Activated CD8-positive, alpha-beta T cell treated with anti-CD3 and anti-CD28 coated beads, Interleukin-2, amount 10 ng/mL, durations not matched to agents 7 days and 5 days (primary cell): ENCODE results near the gene SLC25A26. TPM values are rescaled to one million over a fixed set of nuclear protein-coding genes. Genes with fewer than 3 reads are reported as not detected.
"Not testable (repeated sequence)": the region's sequence is repeated elsewhere in the genome, so short reads cannot be mapped to it uniquely, and the experiment has no call there.

ENCODE experiments used
- ATAC-seq: fragments of 150-1000 bp; cut with Tn5 transposase; one replicate; pipeline ENCODE4 v1.10.0; 2021; ENCODE audit warnings: moderate library complexity
- CTCF ChIA-PET: fragments of 350-600 bp; sonication (Branson Sonifier 250); formaldehyde crosslinking; loops from one replicate; lab custom pipeline; 2021; ENCODE audit warnings: antibody characterized with exemption; lab: Charles Lee
- POLR2A ChIA-PET: fragments of 350-600 bp; sonication (Branson Sonifier 250); formaldehyde crosslinking; loops from one replicate; lab custom pipeline; 2021; ENCODE audit warnings: antibody characterized with exemption; lab: Charles Lee
- DNase-seq: peaks from one replicate; pipeline ENCODE4 v3.0.0-alpha.2; 2020
- H3K27ac Mint-ChIP-seq: one replicate; pipeline ENCODE4 v1.8.0; 2021; ENCODE audit warnings: mild to moderate bottlenecking, mixed read lengths
- H3K27me3 Mint-ChIP-seq: one replicate; pipeline ENCODE4 v1.8.0; 2021; ENCODE audit warnings: low read depth, mixed read lengths
- H3K36me3 Mint-ChIP-seq: one replicate; pipeline ENCODE4 v1.8.0; 2021; ENCODE audit warnings: low read depth, mixed read lengths
- H3K4me1 Mint-ChIP-seq: one replicate; pipeline ENCODE4 v1.8.0; 2021; ENCODE audit warnings: low read depth, mixed read lengths
- H3K4me3 Mint-ChIP-seq: one replicate; pipeline ENCODE4 v1.8.0; 2021; ENCODE audit warnings: mild to moderate bottlenecking, mixed read lengths
- H3K9me3 Mint-ChIP-seq: one replicate; pipeline ENCODE4 v1.8.0; 2022; ENCODE audit warnings: mixed read lengths; ENCODE audit not compliant: insufficient read depth
- total RNA-seq, 2 experiments: library from RNA; stranded (reverse); gene quantifications; one replicate each; pipeline ENCODE4 v1.2.3, GENCODE V29; 2021

Gene SLC25A26
- total RNA-seq, 2 experiments from 2014 or later = 14.2 to 14.3 TPM

DNA sequence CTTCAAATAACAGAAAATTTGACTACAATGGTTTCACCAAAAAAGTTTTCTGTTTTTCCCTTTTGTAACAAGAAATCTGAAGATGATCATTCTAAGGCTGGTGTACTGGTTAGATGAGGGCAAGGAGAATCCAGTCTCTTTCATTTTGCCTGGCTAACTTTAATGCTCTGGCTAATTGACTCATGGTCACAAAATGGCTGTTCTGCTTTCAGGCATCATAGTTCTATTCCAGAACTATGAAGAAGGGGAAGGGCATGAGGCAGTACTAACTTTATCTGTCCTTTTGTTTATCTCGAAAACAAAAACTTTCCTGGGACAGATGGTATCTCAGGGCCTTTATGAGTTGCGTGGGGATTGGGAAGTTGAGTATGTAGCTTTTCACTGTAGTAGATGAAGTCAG is 50.4 kb downstream of the SLC25A26 start:
- ChIA-PET CTCF (interaction anchor here (1.1 kb wide), 1 partner anchor 545 kb away, joined by 3 read pairs; no protein-coding TSS in a partner anchor), POLR2A (no interaction called here)
- no peaks in the 10 kb centered on the region for H3K27me3 Mint-ChIP-seq
- ATAC-seq (no peak), DNase-seq (no peak)
- H3K36me3 Mint-ChIP-seq = peaks cover 11% of the 10 kb centered on the region
- H3K4me3 Mint-ChIP-seq = no peak overlapping the region
- no peak overlapping the region for H3K27ac Mint-ChIP-seq
- no peaks in the 10 kb centered on the region for H3K4me1 Mint-ChIP-seq
- no peaks in the 10 kb centered on the region for H3K9me3 Mint-ChIP-seq

DNA sequence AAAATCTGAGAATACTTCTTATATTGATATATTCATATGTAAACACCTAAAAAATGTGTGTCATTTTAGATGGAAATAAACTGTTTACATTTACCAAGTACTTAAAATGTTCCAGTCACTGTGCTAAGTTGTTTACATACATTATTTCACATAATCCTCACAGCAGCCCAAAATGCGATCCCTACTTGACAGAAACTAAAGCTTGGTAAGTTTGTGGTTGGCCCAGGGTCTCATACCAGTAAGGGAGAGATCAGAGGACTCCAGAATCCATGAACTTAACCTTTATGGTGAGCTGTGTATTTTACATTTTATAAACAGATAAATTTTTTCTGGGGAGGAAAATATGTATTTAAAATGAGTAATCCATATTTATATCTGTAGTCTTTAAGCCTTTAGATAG is 51.2 kb downstream of the SLC25A26 start:
- Mint-ChIP-seq H3K27ac (no peak overlapping the region), H3K36me3 (peaks cover 11% of the 10 kb centered on the region), H3K9me3 (no peaks in the 10 kb centered on the region), H3K4me1 (no peaks in the 10 kb centered on the region), H3K4me3 (no peak overlapping the region), H3K27me3 (no peaks in the 10 kb centered on the region)
- CTCF ChIA-PET = interaction anchor here (1.1 kb wide), 1 partner anchor 135 kb away, joined by 4 read pairs; no protein-coding TSS in a partner anchor
- ATAC-seq (no peak), DNase-seq (no peak)
- POLR2A ChIA-PET = no interaction called here

DNA sequence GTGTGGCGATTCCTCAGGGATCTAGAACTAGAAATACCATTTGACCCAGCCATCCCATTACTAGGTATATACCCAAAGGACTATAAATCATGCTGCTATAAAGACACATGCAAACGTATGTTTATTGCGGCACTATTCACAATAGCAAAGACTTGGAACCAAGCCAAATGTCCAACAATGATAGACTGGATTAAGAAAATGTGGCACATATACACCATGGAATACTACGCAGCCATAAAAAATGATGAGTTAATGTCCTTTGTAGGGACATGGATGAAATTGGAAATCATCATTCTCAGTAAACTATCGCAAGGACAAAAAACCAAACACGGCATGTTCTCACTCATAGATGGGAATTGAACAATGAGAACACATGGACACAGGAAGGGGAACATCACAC is 54.0 kb downstream of the SLC25A26 start:
- DNase-seq, H3K27ac Mint-ChIP-seq, H3K27me3 Mint-ChIP-seq, H3K9me3 Mint-ChIP-seq, POLR2A ChIA-PET, ATAC-seq, CTCF ChIA-PET, H3K4me3 Mint-ChIP-seq: not testable (repeated sequence)
- peaks cover 11% of the 10 kb centered on the region for H3K4me1 Mint-ChIP-seq
- peaks cover 13% of the 10 kb centered on the region for H3K36me3 Mint-ChIP-seq

DNA sequence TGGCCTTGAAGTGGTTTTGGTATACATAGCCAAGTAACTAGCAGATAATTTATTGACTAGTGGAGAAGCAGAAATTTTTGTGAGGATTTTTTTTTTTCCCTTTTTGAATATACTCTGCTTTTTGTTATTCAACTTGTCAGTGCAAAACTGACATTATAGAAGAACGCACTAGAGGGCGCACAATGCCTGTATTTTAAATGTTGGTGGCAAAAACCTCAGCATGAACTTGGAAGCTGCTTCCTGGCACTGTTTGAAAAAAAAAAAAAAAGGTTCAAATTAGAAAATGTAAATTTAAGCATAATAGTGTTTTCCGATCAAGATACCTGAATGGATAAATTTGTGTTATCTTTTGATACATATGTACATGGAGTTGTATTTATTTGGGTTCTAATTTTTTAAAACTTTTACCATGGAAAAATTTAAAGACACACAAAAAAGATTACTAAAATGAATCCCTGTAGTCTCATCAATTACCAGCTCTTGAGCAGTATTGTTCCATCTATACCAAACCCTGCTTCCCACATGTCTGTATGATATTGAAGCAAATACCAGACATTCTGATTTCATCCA is 56.0 kb downstream of the SLC25A26 start:
- no peak overlapping the region for H3K4me3 Mint-ChIP-seq
- no peak overlapping the region for H3K27ac Mint-ChIP-seq
- H3K36me3 Mint-ChIP-seq = peaks cover 13% of the 10 kb centered on the region
- no peaks in the 10 kb centered on the region for H3K27me3 Mint-ChIP-seq
- H3K4me1 Mint-ChIP-seq = peaks cover 16% of the 10 kb centered on the region
- POLR2A ChIA-PET = interaction anchor here (0.6 kb wide), 1 partner anchor 225 kb away, joined by 4 read pairs; no protein-coding TSS in a partner anchor
- no peak for ATAC-seq
- no peaks in the 10 kb centered on the region for H3K9me3 Mint-ChIP-seq
- CTCF ChIA-PET = interaction anchor here (0.6 to 3.5 kb wide), 21 partner anchors 9 to 545 kb away, joined by 3 to 25 read pairs (median 3); no protein-coding TSS in a partner anchor
- peak; percentile 74 for DNase-seq

DNA sequence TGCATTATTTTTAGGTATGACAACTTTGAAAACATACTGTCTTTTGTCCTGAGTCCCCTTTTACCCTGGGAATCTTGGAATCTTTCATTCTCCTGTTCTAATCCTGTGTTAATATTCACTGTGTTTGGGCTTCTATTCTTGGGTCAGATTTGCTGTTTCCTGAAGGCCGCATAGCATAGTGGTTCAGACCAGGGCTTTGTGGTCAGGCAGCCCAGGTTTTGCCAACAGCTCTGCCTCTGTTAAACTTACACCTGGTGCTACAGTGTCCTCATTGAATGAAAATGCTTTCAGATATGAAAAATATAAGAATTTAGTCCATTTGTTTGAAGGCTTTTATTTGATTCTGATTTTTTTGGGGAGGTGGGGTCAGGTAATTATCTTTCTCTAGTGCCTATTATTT is 58.4 kb downstream of the SLC25A26 start:
- Mint-ChIP-seq H3K4me3 (no peak overlapping the region), H3K27me3 (no peaks in the 10 kb centered on the region), H3K9me3 (no peaks in the 10 kb centered on the region), H3K36me3 (peaks cover 4% of the 10 kb centered on the region), H3K27ac (no peak overlapping the region), H3K4me1 (peaks cover 16% of the 10 kb centered on the region)
- CTCF ChIA-PET = interaction anchor here (0.6 to 3.5 kb wide), 10 partner anchors 24 to 543 kb away, joined by 3 to 25 read pairs (median 5); no protein-coding TSS in a partner anchor
- no peak for ATAC-seq
- no peak for DNase-seq
- POLR2A ChIA-PET = interaction anchor here (1.1 to 1.3 kb wide), 2 partner anchors 24 to 96 kb away, joined by 3 read pairs; no protein-coding TSS in a partner anchor

DNA sequence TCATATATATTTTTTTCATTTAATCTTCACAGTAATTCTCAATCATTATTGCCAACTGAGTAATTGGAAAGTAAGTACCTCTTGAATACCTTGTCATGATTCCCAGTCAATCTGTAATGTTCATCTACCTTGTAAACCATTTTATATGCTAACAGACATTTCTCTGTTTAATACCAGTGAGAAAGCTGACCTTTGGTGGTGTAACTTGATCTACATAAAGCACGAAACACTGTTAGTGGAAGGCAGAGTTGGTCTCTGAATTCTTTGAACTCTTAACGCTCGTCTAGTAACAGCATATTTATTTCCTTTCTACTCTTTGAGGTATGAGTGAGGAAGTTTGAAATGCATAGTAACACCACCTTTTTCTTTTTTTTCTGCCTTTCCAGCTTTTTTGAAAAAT is 59.5 kb downstream of the SLC25A26 start:
- Mint-ChIP-seq H3K27ac (peak overlapping the region; percentile 45), H3K27me3 (no peaks in the 10 kb centered on the region), H3K9me3 (no peaks in the 10 kb centered on the region), H3K4me1 (peaks cover 16% of the 10 kb centered on the region), H3K36me3 (peaks cover 4% of the 10 kb centered on the region), H3K4me3 (no peak overlapping the region)
- DNase-seq (no peak), ATAC-seq (no peak)
- ChIA-PET POLR2A (no interaction called here), CTCF (interaction anchor here (0.6 to 2.9 kb wide), 3 partner anchors 92 to 542 kb away, joined by 4 to 10 read pairs (median 7); no protein-coding TSS in a partner anchor)

DNA sequence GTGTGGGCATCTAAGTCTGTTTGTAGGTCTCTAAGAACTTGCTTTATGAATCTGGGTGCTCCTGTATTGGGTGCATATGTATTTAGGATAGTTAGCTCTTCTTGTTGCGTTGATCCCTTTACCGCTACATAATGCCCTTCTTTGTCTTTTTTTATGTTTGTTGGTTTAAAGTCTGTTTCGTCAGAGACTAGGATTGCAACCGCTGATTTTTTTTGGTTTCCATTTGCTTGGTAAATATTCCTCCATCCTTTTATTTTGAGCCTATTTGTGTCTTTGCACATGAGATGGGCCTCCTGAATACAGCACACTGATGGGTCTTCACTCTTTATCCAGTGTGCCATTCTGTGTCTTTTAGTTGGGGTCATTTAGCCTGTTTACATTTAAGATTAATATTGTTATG is 71.1 kb downstream of the SLC25A26 start:
- H3K9me3 Mint-ChIP-seq, H3K4me3 Mint-ChIP-seq, H3K36me3 Mint-ChIP-seq, H3K27me3 Mint-ChIP-seq, DNase-seq, H3K27ac Mint-ChIP-seq, H3K4me1 Mint-ChIP-seq, POLR2A ChIA-PET, ATAC-seq: not testable (repeated sequence)
- CTCF ChIA-PET = interaction anchor here (0.9 kb wide), 1 partner anchor 116 kb away, joined by 3 read pairs; no protein-coding TSS in a partner anchor

DNA sequence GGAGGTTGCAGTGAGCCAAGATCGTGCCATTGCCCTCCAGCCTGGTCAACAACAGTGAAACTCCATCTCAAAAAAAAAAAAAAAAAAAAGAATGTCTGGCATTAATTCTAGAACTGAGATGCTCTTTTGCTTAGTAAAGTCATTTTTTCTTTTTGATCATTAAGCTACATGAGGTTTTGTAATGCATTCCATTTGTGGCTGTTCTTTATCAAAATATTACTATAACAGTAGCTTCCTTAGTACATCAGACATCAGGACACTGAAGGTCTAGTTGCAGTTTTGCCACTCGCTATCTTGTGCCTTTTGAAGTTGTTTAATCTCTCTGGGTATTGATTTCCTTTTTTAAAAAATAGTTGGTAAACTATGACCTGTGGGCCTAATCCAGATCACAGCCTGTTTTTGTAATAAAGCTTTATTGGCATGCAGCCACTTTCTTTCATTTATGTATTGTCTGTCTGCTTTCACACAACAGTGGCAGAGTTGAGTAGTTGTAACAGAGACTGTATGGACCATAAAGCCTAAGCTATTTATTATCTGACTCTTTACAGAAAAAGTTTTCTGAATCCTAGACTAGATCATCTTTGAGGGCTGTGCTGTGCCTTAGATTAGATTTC is 76.6 kb downstream of the SLC25A26 start:
- ChIA-PET CTCF (interaction anchor here (0.7 to 2.2 kb wide), 7 partner anchors 20 to 525 kb away, joined by 3 to 9 read pairs (median 3); no protein-coding TSS in a partner anchor), POLR2A (no interaction called here)
- Mint-ChIP-seq H3K36me3 (peaks cover 10% of the 10 kb centered on the region), H3K4me3 (no peak overlapping the region), H3K27ac (peak overlapping the region; percentile 26), H3K4me1 (peaks cover 27% of the 10 kb centered on the region), H3K9me3 (no peaks in the 10 kb centered on the region), H3K27me3 (no peaks in the 10 kb centered on the region)
- ATAC-seq (no peak), DNase-seq (no peak)

DNA sequence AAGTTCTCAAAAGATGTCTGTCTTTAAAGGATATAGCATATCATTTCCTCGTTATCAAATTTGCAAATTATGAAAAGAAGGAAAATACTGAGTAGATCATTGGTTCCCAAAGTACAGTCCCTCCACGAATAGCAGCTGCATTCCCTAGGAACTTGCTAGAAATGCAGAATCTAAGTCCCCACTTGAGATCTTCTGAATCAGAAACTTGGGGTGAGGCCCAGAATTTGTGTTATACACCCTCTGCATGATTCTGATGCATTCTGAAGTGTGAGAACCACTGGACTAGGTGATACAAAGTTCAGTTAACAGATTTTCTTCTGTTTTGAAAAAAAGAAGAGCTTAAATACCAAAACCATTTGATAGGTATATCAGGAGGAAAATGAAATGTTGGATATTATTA is 77.1 kb downstream of the SLC25A26 start:
- ATAC-seq (no peak), DNase-seq (no peak)
- Mint-ChIP-seq H3K27ac (peak overlapping the region; percentile 26), H3K36me3 (peaks cover 14% of the 10 kb centered on the region), H3K9me3 (no peaks in the 10 kb centered on the region), H3K27me3 (no peaks in the 10 kb centered on the region), H3K4me1 (peaks cover 32% of the 10 kb centered on the region), H3K4me3 (no peak overlapping the region)
- POLR2A ChIA-PET = no interaction called here
- CTCF ChIA-PET = interaction anchor here (1.2 to 2.2 kb wide), 6 partner anchors 20 to 525 kb away, joined by 3 to 9 read pairs (median 4); no protein-coding TSS in a partner anchor

DNA sequence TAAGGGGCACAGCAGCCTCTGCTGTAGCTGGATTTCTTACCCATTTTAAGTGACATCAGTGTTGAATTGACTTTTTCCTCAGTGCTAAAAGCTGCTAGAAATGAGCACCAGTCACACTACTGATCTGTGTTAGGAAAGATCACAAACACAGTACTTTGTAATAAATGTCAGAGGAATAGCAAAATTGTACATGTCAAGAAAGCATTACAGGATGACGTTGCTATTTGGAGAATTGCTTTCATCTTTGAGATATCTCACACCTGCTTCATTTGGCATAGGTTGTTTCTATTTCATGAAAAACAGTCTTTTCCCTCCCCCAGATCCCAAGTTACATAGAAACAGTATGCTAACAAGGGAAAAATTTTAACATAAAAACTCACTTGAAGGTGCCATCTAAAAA is 77.8 kb downstream of the SLC25A26 start:
- no peaks in the 10 kb centered on the region for H3K9me3 Mint-ChIP-seq
- DNase-seq = no peak
- H3K27me3 Mint-ChIP-seq = no peaks in the 10 kb centered on the region
- ChIA-PET CTCF (interaction anchor here (1.3 to 1.5 kb wide), 3 partner anchors 20 to 110 kb away, joined by 3 read pairs; no protein-coding TSS in a partner anchor), POLR2A (no interaction called here)
- no peak overlapping the region for H3K27ac Mint-ChIP-seq
- H3K4me3 Mint-ChIP-seq = no peak overlapping the region
- no peak for ATAC-seq
- peaks cover 14% of the 10 kb centered on the region for H3K36me3 Mint-ChIP-seq
- H3K4me1 Mint-ChIP-seq = peaks cover 39% of the 10 kb centered on the region

DNA sequence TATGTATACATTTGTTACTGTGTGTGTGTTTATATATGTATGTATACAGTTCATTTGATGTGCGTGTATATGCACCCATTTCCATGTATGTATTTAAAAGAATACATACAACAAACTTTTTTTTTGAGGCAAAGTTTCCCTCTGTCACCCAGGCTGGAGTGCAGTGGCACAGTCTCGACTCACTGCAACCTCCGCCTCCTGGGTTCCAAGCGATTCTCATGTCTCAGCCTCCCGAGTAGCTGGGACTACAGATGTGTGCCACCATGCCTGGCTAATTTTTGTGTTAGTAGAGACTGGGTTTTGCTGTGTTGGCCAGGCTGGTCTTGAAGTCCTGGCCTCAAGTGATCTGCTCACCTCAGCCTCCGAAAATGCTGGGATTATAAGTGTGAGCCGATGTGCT is 78.3 kb downstream of the SLC25A26 start:
- DNase-seq, H3K27me3 Mint-ChIP-seq, H3K27ac Mint-ChIP-seq, POLR2A ChIA-PET, ATAC-seq, H3K9me3 Mint-ChIP-seq, H3K4me3 Mint-ChIP-seq: not testable (repeated sequence)
- Mint-ChIP-seq H3K4me1 (peaks cover 44% of the 10 kb centered on the region), H3K36me3 (peaks cover 14% of the 10 kb centered on the region)
- CTCF ChIA-PET = interaction anchor here (0.7 to 1.4 kb wide), 2 partner anchors 22 to 612 kb away, joined by 3 read pairs; no protein-coding TSS in a partner anchor

DNA sequence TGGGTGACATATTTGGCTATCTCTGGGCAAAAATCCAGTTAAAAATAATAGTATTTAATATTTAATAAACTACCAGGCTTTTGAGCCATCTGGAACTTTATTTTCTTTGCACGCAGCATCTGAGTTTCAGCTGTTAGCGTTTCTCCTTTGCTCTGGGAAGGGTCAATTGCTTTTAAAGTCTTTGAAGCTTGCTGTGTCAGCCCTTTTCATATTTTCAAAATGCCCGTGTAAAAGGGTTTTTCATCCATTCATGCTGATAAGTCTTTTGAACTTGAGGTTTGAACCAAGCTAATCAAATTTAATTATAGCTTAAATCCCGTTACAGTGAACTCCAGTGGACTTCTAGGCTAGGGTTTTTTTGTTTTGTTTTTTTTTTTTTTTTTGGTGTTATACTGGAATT is 79.1 kb downstream of the SLC25A26 start:
- no peaks in the 10 kb centered on the region for H3K27me3 Mint-ChIP-seq
- ATAC-seq = no peak
- H3K9me3 Mint-ChIP-seq = no peaks in the 10 kb centered on the region
- peaks cover 51% of the 10 kb centered on the region for H3K4me1 Mint-ChIP-seq
- no peak overlapping the region for H3K27ac Mint-ChIP-seq
- no peak overlapping the region for H3K4me3 Mint-ChIP-seq
- ChIA-PET POLR2A (no interaction called here), CTCF (no interaction called here)
- H3K36me3 Mint-ChIP-seq = peaks cover 14% of the 10 kb centered on the region
- no peak for DNase-seq
